Cardiac muscle cell (in vitro differentiated cells and primary cell): ENCODE results near the gene CLMN. TPM values are rescaled to one million over a fixed set of nuclear protein-coding genes. Genes with fewer than 3 reads are reported as not detected.

ENCODE experiments used
- DNase-seq, 2 donors: peaks; one replicate each; pipeline versions ENCODE4 v3.0.0 to v3.0.0-alpha.2; 2010 to 2017; ENCODE audit warnings: low read depth in 1 of 2, low spot score in 1 of 2
- H3K27ac ChIP-seq: fragments of 200-600 bp; sonication (generic); 2 replicates; pipeline ENCODE4 v1.5.1; 2016
- H3K27me3 ChIP-seq: fragments of 200-600 bp; sonication (generic); 2 replicates; pipeline ENCODE4 v1.6.0; 2016; ENCODE audit warnings: control low read depth
- H3K36me3 ChIP-seq: fragments of 200-600 bp; sonication (generic); 2 replicates; pipeline ENCODE4 v1.5.1; 2016; ENCODE audit warnings: control low read depth
- H3K4me1 ChIP-seq: fragments of 200-600 bp; sonication (generic); 2 replicates; pipeline ENCODE4 v1.8.1; 2017; ENCODE audit warnings: low read depth, mild to moderate bottlenecking, mixed run types
- H3K4me3 ChIP-seq: fragments of 200-600 bp; sonication (generic); 2 replicates; pipeline ENCODE4 v1.5.1; 2016; ENCODE audit warnings: mild to moderate bottlenecking
- H3K9me3 ChIP-seq: fragments of 200-600 bp; sonication (generic); 2 replicates; pipeline ENCODE4 v1.5.1; 2017; ENCODE audit warnings: low read depth, mild to moderate bottlenecking, control low read depth
- polyA plus RNA-seq: library from polyadenylated mRNA; unstranded; fragments of >200 nt; fragmentation: Nextera tagmentation; extraction: Ambion mirVana; gene quantifications from 2 replicates; pipeline ENCODE4 v1.2.1, GENCODE V29; 2016
- total RNA-seq: library from RNA; depleted of rRNA; stranded (reverse); fragments of >200 nt; gene quantifications from 2 replicates; pipeline ENCODE4 v1.2.3, GENCODE V29; 2016
- TF ChIP-seq, protein P1 (sequence below): IDR thresholded peaks from 2 replicates; pipeline ENCODE4 v1.5.1; 2012; ENCODE audit warnings: low read depth, mild to moderate bottlenecking, low read length

The CLMN gene
- total and polyA plus RNA-seq, 2 experiments from 2014 or later, result 0.98 to 1.3 TPM

- no peak overlapping the region for H3K4me3 ChIP-seq
- no peak for DNase-seq
- peaks cover 27% of the 10 kb centered on the region for H3K27me3 ChIP-seq
- no peaks in the 10 kb centered on the region for H3K36me3 ChIP-seq
- H3K9me3 ChIP-seq, result no peaks in the 10 kb centered on the region
- TF ChIP-seq, protein P1, sequence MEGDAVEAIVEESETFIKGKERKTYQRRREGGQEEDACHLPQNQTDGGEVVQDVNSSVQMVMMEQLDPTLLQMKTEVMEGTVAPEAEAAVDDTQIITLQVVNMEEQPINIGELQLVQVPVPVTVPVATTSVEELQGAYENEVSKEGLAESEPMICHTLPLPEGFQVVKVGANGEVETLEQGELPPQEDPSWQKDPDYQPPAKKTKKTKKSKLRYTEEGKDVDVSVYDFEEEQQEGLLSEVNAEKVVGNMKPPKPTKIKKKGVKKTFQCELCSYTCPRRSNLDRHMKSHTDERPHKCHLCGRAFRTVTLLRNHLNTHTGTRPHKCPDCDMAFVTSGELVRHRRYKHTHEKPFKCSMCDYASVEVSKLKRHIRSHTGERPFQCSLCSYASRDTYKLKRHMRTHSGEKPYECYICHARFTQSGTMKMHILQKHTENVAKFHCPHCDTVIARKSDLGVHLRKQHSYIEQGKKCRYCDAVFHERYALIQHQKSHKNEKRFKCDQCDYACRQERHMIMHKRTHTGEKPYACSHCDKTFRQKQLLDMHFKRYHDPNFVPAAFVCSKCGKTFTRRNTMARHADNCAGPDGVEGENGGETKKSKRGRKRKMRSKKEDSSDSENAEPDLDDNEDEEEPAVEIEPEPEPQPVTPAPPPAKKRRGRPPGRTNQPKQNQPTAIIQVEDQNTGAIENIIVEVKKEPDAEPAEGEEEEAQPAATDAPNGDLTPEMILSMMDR, result no peak
- no peak overlapping the region for H3K27ac ChIP-seq
- H3K4me1 ChIP-seq, result peaks cover 17% of the 10 kb centered on the region
Measured at GRCh38 chr14:95246870-95247269, 72.8 kb downstream of the CLMN start.

GRCh38 chr14:95245334-95245733 is 74.4 kb downstream of the CLMN start:
- Histone ChIP-seq H3K27me3 (peaks cover 13% of the 10 kb centered on the region), H3K4me3 (no peak overlapping the region), H3K4me1 (peaks cover 17% of the 10 kb centered on the region), H3K36me3 (no peaks in the 10 kb centered on the region), H3K9me3 (no peaks in the 10 kb centered on the region), H3K27ac (no peak overlapping the region)
- no peak for DNase-seq
- TF ChIP-seq, protein P1, result no peak

GRCh38 chr14:95244587-95244986 is 75.1 kb downstream of the CLMN start:
- peaks cover 6% of the 10 kb centered on the region for H3K27me3 ChIP-seq
- no peaks in the 10 kb centered on the region for H3K36me3 ChIP-seq
- H3K27ac ChIP-seq, result no peak overlapping the region
- DNase-seq, result no peak
- H3K9me3 ChIP-seq, result no peaks in the 10 kb centered on the region
- TF ChIP-seq, protein P1, result no peak
- peaks cover 11% of the 10 kb centered on the region for H3K4me1 ChIP-seq
- no peak overlapping the region for H3K4me3 ChIP-seq

DNA sequence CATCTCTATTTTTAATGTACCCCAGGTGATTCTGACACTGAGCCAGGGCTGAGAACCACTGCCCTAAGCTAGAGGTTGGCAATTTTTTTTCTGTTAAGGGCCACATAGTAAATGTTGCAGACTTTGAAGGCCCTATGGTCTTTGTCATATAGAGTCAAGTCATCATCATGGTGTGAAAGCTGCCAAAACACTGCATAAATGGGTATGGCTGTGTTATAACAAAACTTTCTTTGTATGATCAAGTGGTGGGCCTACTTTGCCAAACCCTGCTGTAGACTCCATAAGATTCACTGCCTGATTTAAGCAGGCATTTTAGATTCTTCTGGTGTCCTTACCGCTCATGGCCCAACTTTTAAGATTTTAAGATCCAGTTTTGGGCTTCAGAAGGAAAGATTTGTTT is 76.8 kb downstream of the CLMN start:
- H3K4me1 ChIP-seq, result no peaks in the 10 kb centered on the region
- TF ChIP-seq, protein P1, result no peak
- no peak overlapping the region for H3K4me3 ChIP-seq
- DNase-seq, result no peak
- H3K36me3 ChIP-seq, result no peaks in the 10 kb centered on the region
- H3K9me3 ChIP-seq, result no peaks in the 10 kb centered on the region
- no peak overlapping the region for H3K27ac ChIP-seq
- peaks cover 8% of the 10 kb centered on the region for H3K27me3 ChIP-seq

- no peaks in the 10 kb centered on the region for H3K9me3 ChIP-seq
- H3K4me1 ChIP-seq, result no peaks in the 10 kb centered on the region
- peaks cover 11% of the 10 kb centered on the region for H3K27me3 ChIP-seq
- DNase-seq, result no peak
- TF ChIP-seq, protein P1, result no peak
- no peak overlapping the region for H3K27ac ChIP-seq
- H3K4me3 ChIP-seq, result no peak overlapping the region
- H3K36me3 ChIP-seq, result no peaks in the 10 kb centered on the region
Measured at GRCh38 chr14:95240859-95241813, 78.6 kb downstream of the CLMN start.
